ENCODE data around the gene PPFIA4.

GRCh38 chr1:203063287-203063686, 37.0 kb downstream of the PPFIA4 start:
- TF ChIP-seq, protein P1, sequence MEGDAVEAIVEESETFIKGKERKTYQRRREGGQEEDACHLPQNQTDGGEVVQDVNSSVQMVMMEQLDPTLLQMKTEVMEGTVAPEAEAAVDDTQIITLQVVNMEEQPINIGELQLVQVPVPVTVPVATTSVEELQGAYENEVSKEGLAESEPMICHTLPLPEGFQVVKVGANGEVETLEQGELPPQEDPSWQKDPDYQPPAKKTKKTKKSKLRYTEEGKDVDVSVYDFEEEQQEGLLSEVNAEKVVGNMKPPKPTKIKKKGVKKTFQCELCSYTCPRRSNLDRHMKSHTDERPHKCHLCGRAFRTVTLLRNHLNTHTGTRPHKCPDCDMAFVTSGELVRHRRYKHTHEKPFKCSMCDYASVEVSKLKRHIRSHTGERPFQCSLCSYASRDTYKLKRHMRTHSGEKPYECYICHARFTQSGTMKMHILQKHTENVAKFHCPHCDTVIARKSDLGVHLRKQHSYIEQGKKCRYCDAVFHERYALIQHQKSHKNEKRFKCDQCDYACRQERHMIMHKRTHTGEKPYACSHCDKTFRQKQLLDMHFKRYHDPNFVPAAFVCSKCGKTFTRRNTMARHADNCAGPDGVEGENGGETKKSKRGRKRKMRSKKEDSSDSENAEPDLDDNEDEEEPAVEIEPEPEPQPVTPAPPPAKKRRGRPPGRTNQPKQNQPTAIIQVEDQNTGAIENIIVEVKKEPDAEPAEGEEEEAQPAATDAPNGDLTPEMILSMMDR (IDR thresholded peaks at IDR 0.05): no peak
- TF ChIP-seq ZFX (IDR thresholded peaks at IDR 0.05; ENCODE audit: borderline replicate concordance): no peak

All from 22Rv1 (cell line).